ENCODE results near the gene SLC18A3. TPM values are rescaled to one million over a fixed set of nuclear protein-coding genes. Genes with fewer than 3 reads are reported as not detected.

The SLC18A3 gene
- total RNA-seq, 1 donor from 2014 or later, result 17.9 TPM

DNA sequence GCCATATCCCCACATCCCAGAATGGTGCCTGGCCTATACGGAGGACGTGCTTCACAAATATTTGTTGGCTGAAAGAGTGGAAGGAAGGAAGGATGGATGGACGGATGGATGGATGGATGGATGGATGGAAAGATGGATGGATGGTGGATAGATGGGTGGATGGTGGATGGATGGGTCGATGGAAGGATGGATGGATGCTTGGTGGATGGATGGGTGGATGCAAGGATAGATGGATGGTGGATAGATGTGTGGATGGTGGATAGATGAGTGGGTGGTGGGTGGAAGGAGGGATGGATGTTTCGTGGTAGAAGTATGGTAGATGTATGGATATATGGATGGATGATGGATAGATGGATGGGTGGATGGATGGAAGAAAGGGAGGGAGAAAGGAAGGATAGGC is 14.5 kb downstream of the SLC18A3 start:
- Mint-ChIP-seq H3K4me1 (no peaks in the 10 kb centered on the region), H3K9me3 (no peaks in the 10 kb centered on the region)

DNA sequence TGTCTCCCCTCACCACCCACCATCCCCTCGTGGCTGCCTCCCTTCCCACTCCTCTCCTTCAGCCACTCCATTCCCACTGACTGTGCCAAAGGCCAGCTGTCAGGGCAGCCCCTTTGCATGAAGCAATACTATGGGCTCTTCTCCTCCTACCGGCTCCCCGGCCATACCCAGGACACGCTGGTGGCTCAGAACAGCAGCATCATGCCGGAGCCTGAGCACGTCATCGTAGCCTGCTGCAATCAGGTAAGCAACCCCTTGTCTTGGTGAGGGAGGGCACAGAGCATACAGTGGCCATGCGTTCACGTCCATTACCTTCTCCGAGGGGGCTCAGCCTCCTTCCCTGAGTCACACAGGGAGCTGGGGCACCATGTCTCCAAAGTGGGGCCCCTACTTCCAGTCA is 15.3 kb downstream of the SLC18A3 start:
- Mint-ChIP-seq H3K4me3 (no peak overlapping the region), H3K4me1 (no peaks in the 10 kb centered on the region), H3K36me3 (ENCODE audit: low read depth) (no peaks in the 10 kb centered on the region), H3K9me3 (no peaks in the 10 kb centered on the region), H3K27ac (ENCODE audit: unreplicated experiment) (no peak overlapping the region), H3K27me3 (ENCODE audit: low read depth) (peaks cover 4% of the 10 kb centered on the region)
- TF ChIP-seq, protein P1, sequence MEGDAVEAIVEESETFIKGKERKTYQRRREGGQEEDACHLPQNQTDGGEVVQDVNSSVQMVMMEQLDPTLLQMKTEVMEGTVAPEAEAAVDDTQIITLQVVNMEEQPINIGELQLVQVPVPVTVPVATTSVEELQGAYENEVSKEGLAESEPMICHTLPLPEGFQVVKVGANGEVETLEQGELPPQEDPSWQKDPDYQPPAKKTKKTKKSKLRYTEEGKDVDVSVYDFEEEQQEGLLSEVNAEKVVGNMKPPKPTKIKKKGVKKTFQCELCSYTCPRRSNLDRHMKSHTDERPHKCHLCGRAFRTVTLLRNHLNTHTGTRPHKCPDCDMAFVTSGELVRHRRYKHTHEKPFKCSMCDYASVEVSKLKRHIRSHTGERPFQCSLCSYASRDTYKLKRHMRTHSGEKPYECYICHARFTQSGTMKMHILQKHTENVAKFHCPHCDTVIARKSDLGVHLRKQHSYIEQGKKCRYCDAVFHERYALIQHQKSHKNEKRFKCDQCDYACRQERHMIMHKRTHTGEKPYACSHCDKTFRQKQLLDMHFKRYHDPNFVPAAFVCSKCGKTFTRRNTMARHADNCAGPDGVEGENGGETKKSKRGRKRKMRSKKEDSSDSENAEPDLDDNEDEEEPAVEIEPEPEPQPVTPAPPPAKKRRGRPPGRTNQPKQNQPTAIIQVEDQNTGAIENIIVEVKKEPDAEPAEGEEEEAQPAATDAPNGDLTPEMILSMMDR (conservative IDR thresholded peaks at IDR 0.05), result no peak
- DNase-seq (ENCODE audit: low read depth, low spot score), result no peak

More for the DNA sequence above, 14.5 kb downstream of the SLC18A3 start:
- no peak for DNase-seq (ENCODE audit: low read depth, low spot score)
- TF ChIP-seq, protein P1 (conservative IDR thresholded peaks at IDR 0.05), result no peak
- Mint-ChIP-seq H3K27me3 (ENCODE audit: low read depth) (peaks cover 11% of the 10 kb centered on the region), H3K36me3 (ENCODE audit: low read depth) (no peaks in the 10 kb centered on the region), H3K4me3 (no peak overlapping the region), H3K27ac (ENCODE audit: unreplicated experiment) (peak overlapping the region; percentile 29)

DNA sequence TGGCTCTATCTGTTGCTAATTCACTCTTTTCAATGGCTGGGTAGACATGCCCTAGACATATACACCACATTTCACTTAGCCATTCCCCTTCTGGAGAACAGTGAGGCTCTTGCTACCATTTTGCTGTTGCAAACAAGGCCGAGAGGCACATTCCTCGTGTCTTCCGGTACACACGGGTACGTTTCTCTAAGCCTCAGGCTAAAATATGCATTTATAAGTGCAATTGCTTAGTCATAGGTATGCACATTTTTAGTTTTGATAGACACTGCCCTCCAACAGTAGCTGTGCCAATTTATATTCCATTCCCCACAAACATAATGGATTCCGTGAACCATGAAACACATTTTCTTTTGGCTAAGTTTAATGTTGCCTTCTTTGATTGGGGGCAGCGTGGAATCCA is 16.9 kb downstream of the SLC18A3 start:
- H3K9me3 Mint-ChIP-seq, result no peaks in the 10 kb centered on the region
- DNase-seq (ENCODE audit: low read depth, low spot score), result no peak
- peaks cover 4% of the 10 kb centered on the region for H3K27me3 Mint-ChIP-seq (ENCODE audit: low read depth)
- H3K36me3 Mint-ChIP-seq (ENCODE audit: low read depth), result no peaks in the 10 kb centered on the region
- TF ChIP-seq, protein P1 (conservative IDR thresholded peaks at IDR 0.05), result no peak
- no peak overlapping the region for H3K27ac Mint-ChIP-seq (ENCODE audit: unreplicated experiment)
- no peaks in the 10 kb centered on the region for H3K4me1 Mint-ChIP-seq
- H3K4me3 Mint-ChIP-seq, result no peak overlapping the region

DNA sequence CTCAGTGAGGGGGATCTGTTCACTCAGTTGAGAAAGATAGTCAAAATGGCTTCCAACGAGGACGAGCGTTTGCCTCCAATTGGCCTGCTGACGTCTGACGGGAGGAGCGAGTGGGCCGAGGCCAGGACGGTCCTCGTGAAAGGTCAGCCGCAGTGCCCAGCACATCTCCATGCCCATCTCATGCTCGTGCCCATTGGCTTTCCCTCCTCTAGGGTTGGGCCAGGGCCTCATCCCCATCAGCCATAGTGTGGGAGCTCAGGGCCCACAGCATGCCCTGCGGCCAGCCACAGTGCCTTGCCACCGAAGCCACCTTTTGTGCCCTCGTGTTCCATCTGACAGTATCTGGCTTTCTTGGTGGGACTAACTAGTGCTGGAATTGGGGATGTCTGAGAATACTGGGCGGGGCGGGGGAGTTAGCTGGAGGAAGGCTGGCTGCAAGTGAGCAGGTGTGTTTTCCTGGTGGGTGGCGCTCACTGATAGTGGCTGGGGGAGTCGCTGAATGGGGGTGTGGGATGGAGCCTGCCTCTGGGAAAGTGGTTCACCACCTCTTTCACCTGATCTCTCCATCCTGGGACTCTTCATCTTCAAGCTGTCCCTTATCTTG is 17.6 kb downstream of the SLC18A3 start:
- H3K36me3 Mint-ChIP-seq (ENCODE audit: low read depth), result no peaks in the 10 kb centered on the region
- H3K4me3 Mint-ChIP-seq, result no peak overlapping the region
- H3K9me3 Mint-ChIP-seq, result no peaks in the 10 kb centered on the region
- peaks cover 4% of the 10 kb centered on the region for H3K27me3 Mint-ChIP-seq (ENCODE audit: low read depth)
- TF ChIP-seq, protein P1 (conservative IDR thresholded peaks at IDR 0.05), result no peak
- no peaks in the 10 kb centered on the region for H3K4me1 Mint-ChIP-seq
- DNase-seq (ENCODE audit: low read depth, low spot score), result no peak
- no peak overlapping the region for H3K27ac Mint-ChIP-seq (ENCODE audit: unreplicated experiment)

DNA sequence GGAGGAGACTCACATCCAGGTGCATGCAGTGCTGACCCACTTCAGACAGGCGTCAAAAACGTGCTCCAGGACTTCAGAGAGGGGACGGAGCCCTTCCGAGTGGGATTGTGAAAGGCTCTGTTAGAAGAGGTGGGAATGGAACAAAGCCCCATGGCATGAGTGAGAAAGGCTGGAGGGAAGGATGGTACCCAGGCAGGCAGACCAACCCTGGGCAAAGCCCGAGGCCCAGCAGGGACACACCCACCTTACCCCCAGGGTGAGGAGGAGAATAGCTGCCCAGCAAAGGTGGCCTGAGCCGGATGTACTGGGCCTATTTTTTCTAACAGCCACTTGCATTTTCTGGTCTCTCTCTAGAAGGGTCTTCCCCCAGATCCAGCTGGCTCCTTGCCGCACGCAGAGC is 18.5 kb downstream of the SLC18A3 start:
- H3K9me3 Mint-ChIP-seq, result no peaks in the 10 kb centered on the region
- TF ChIP-seq, protein P1 (conservative IDR thresholded peaks at IDR 0.05), result no peak
- peaks cover 4% of the 10 kb centered on the region for H3K27me3 Mint-ChIP-seq (ENCODE audit: low read depth)
- no peaks in the 10 kb centered on the region for H3K36me3 Mint-ChIP-seq (ENCODE audit: low read depth)
- DNase-seq (ENCODE audit: low read depth, low spot score), result no peak
- no peak overlapping the region for H3K4me3 Mint-ChIP-seq
- H3K27ac Mint-ChIP-seq (ENCODE audit: unreplicated experiment), result no peak overlapping the region
- no peaks in the 10 kb centered on the region for H3K4me1 Mint-ChIP-seq
